Measurements from ENCODE around the gene NR1H4. TPM values are rescaled to one million over a fixed set of nuclear protein-coding genes. Genes with fewer than 3 reads are reported as not detected.

NR1H4 gene
- total RNA-seq, 1 donor = under 0.01 TPM

- DNase-seq (ENCODE audit: low read depth) = no peak
- H3K4me3 ChIP-seq (ENCODE audit: low read depth, low read length) = no peak overlapping the region
- no peak for TF ChIP-seq CTCF (IDR thresholded peaks at IDR 0.05; ENCODE audit: insufficient read depth, low read depth, low read length)
Measured at GRCh38 chr12:100533376-100533775, 59.7 kb downstream of the NR1H4 start.

- TF ChIP-seq CTCF (IDR thresholded peaks at IDR 0.05; ENCODE audit: insufficient read depth, low read depth, low read length) = no peak
- H3K4me3 ChIP-seq (ENCODE audit: low read depth, low read length) = no peak overlapping the region
Measured at GRCh38 chr12:100534625-100535227, 61.1 kb downstream of the NR1H4 start.

GRCh38 chr12:100539202-100539601, 65.5 kb downstream of the NR1H4 start:
- no peak for TF ChIP-seq CTCF (IDR thresholded peaks at IDR 0.05; ENCODE audit: insufficient read depth, low read depth, low read length)
- no peak overlapping the region for H3K4me3 ChIP-seq (ENCODE audit: low read depth, low read length)
- peak; percentile 36 for DNase-seq (ENCODE audit: low read depth)

More at GRCh38 chr12:100534625-100535227, 61.1 kb downstream of the NR1H4 start:
- no peak for DNase-seq (ENCODE audit: low read depth)

- no peak for TF ChIP-seq CTCF (IDR thresholded peaks at IDR 0.05; ENCODE audit: insufficient read depth, low read depth, low read length)
- no peak overlapping the region for H3K4me3 ChIP-seq (ENCODE audit: low read depth, low read length)
- DNase-seq (ENCODE audit: low read depth) = no peak
Measured at GRCh38 chr12:100544165-100544564, 70.5 kb downstream of the NR1H4 start.

- no peak overlapping the region for H3K4me3 ChIP-seq (ENCODE audit: low read depth, low read length)
- no peak for TF ChIP-seq CTCF (IDR thresholded peaks at IDR 0.05; ENCODE audit: insufficient read depth, low read depth, low read length)
- no peak for DNase-seq (ENCODE audit: low read depth)
Measured at GRCh38 chr12:100545092-100545491, 71.4 kb downstream of the NR1H4 start.

GRCh38 chr12:100553936-100554335, 80.3 kb downstream of the NR1H4 start:
- DNase-seq (ENCODE audit: low read depth) = peak; percentile 30
- H3K4me3 ChIP-seq (ENCODE audit: low read depth, low read length) = no peak overlapping the region
- TF ChIP-seq CTCF (IDR thresholded peaks at IDR 0.05; ENCODE audit: insufficient read depth, low read depth, low read length) = no peak

GRCh38 chr12:100554608-100555077, 81.0 kb downstream of the NR1H4 start:
- peak; percentile 88 for DNase-seq (ENCODE audit: low read depth)
- no peak overlapping the region for H3K4me3 ChIP-seq (ENCODE audit: low read depth, low read length)
- peak; percentile 98 for TF ChIP-seq CTCF (IDR thresholded peaks at IDR 0.05; ENCODE audit: insufficient read depth, low read depth, low read length)

All from fibroblast of villous mesenchyme (primary cell).